CD4-positive, alpha-beta T cell treated with Interleukin-17A for 1 hour (primary cell): ENCODE results near the gene MAP4K1.
"Not testable (repeated sequence)": the region's sequence is repeated elsewhere in the genome, so short reads cannot be mapped to it uniquely, and the experiment has no call there.

Experiments used
- DNase-seq: peaks from one replicate; pipeline ENCODE4 v3.0.0-alpha.2; 2020

The MAP4K1 gene

DNA sequence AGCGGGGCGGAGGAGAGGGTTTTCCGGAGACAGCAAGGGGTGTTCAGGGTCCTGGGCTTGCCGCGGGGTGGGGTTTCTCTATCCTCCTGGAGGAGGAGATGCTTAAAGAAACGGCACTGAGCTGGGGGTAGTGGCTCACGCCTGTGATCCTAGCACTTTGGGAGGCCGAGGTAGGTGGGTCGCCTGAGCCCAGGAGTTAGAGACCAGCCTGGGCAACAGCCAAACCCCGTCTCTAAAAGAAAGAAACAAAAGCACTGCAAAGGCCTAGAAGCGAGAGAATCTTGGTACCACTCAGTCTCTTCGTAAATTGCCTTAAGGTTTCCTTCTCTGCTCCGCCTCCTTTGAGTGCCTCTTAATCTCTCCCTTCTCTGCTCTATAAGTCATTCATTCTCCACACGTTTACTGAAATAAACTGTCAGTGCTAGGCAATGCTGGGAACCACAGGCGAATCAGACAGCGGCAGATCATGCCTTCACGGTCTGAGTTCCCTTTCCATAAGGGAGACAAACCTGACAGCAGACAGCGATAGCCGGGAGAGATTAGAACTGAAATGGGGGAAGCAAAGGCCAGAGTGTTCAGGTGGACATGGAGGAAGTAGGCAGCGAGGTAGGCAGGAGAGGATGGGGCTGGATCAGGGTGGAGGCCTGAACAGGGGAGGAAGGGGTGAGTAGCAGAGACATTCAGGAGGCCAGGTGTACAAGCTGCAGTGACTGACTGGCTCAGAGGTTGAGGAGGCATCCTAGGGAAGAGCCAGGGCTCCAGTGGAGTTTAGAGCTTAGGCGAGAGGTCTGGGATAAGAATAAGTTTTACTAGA, 1.8 kb upstream of the MAP4K1 start:
- no peak for DNase-seq

DNA sequence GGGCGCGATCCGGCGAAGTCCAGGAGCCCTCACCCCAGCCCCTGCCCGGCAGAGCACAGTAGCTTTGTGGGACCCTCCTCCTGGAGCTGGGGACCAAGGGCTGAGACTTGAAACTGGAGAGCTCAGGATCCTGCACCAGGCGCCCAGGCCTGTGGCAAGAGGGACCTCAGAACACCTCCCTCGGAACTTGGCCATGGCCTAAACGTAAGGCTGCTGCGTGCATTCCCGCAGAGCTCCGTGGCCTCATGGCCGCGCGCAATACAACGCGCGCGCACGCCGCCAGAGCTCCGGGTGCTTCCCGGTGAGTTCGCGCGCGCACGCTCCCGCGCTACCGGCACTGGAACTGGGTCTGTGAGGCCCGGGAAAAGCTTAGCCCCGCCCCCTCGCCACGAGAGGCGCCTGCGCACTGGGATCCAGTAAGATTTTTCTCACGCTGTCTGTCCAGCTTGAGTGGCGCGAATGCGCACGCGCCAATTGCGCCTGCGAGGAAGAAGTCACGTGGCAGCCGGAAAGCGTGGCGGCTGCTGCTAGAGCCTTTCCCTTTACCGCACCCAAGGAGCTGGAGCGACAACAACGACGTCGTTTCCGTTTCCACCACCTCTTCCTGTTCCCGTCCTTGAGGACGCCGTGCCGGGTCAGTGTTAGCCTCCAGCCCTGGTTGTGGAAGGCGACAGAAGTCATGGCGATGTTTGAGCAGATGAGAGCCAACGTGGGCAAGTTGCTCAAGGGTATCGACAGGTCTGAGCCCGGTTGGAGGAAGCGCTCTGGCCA, 1.0 kb upstream of the MAP4K1 start, which contains the start of gene EIF3K:
Gene EIF3K, plus strand, starts transcription at position 599 of the 771 bp plus-strand sequence. Its CDS starts 81 bp downstream, at position 680.
- peak; percentile 98 for DNase-seq

GRCh38 chr19:38617283-38617763, 430 bp downstream of the MAP4K1 start:
- DNase-seq, result peak; percentile 12

GRCh38 chr19:38616265-38616664, 1.5 kb downstream of the MAP4K1 start:
- DNase-seq, result peak; percentile 10

DNA sequence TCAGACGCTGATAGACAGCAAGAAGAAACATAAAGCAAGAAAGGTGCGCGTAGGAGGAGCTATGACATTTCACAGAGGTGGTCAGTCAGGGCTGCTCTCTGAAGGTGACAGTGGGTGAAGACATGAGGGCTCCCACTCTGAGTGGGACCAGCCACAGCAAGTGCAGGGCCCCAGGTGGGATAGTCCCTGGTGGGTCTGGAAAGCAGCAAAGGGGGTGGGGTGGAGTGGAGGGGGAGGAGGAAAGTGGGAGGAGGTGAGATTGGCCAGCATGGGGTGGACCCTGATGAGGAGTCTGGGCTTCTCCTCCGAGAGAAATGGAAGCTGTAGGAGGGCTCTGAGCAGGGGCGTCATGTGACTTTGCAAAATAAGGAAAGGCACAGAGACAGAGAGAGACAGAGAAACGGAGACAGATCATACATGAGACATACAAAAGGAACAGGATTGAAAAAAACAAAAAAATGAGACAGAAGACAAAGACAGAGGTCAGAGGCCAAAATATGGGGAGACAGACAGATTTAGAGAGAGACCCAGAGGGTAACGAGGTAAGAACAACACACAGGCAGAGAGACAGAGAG, 2.7 kb downstream of the MAP4K1 start:
- no peak for DNase-seq

DNA sequence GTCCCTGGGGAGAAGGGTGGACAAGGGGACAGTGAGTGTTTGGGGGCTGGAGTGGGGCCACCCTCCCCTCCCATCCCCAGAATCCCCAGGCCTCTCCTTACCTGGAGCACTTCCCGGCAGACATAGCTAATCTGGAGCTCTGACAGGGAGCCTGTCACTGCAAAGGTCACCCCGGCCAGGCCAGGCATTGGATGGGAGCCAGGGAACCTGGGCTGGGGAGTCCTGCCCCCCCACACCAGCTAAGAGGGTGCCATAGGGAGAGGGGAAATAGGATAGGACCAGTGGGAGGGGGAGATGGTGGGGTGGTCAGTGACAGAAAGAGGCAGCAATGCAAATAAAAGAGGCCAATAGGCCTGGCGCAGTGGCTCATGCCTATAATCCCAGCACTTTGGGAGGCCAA, 3.5 kb downstream of the MAP4K1 start:
- DNase-seq, result no peak

GRCh38 chr19:38606131-38606530, 11.6 kb downstream of the MAP4K1 start:
- no peak for DNase-seq

- DNase-seq, result not testable (repeated sequence)
These were observed 14.9 kb downstream of the MAP4K1 start for GRCh38 chr19:38602856-38603255.

DNA sequence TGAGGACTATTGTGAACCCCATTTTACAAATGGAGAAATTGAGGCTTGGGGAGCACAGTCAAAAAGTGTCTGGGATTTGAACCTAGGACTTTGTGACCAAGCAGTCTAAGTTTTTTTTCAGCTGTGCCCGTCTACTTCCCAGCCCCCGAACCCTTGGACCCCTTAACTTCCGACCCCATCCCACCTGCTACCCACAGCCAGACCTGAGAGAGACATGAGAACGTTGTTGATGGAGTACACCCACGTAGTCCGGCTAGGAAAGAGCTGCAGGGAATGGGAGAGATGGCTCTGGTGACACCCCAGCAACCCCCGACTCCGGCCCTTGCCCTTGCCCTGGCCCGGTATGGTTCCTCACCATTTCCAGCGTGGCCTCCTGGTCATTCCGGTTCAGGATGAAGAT, 18.0 kb downstream of the MAP4K1 start:
- no peak for DNase-seq

DNA sequence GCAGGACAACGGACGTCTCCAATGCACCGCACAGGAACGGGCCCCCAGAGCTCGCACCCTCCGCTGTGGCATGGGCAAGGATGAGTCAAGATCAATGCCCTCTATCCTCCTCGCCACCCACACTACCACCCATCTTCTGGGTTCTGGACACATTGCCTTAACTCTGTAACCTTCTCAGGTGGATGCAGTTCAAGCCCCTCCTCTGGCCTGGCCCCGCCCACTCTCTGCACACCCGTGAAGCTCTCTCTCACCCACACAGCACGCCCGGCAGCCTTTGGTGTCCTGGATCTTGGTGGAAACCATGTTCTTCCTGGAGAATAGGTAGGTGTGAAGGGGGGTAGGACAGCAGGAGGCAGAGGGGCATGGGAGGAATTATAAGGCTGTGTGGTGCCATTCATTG, 20.7 kb downstream of the MAP4K1 start:
- DNase-seq, result no peak

DNA sequence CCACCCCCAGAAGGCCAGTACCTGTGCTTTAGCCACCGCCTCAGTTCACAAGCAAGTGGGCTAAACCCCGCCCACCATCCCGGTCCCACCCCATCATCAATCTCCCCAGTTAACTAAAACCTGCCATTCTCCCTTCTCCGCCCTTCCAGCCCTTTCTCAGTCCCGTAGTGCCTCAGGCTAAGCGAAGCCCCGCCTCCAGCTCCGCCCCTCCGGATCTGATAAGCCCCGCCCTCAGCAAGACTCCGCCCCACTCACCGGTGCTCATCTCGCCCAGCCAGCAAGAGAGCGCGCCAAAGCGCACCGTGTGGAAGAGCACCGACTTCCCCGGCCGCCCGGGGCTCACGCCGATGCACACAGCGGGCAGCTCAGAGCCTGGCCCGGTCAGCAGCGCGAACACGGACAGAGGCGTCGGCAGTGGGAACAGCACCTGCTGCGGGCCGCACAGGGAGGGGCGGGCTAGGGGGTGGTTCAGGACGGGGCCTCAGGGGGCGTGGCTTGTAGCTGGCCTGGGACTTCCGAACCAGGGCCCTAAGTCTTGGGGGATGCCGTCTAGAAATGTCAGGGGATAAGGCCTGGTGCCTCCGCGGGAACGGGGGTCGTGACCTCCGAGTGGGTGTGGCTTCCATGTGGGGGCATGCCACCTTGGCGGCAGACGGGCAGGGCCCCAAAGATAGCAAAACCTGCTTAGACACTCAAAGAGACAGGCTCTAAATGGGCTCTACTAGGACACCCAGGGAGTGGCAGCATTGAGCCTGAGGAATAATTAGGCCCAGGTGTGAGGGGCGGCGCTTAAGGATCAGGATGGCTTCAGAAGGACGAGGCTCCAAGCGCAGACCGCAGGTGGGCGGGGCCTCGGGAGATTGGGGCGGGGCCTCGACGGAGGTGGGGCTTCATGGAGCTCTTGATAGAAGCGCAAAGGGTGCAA, 21.4 kb downstream of the MAP4K1 start:
- no peak for DNase-seq

- DNase-seq, result no peak
These were observed 24.8 kb downstream of the MAP4K1 start for GRCh38 chr19:38592940-38593339.

- DNase-seq, result no peak
These were observed 29.7 kb downstream of the MAP4K1 start for GRCh38 chr19:38588041-38588440.

- DNase-seq, result no peak
These were observed 30.2 kb downstream of the MAP4K1 start for GRCh38 chr19:38587562-38587961.

- DNase-seq, result no peak
These were observed 33.8 kb downstream of the MAP4K1 start for GRCh38 chr19:38583985-38584305.

- no peak for DNase-seq
These were observed 34.4 kb downstream of the MAP4K1 start for GRCh38 chr19:38583219-38583984.

- no peak for DNase-seq
These were observed 37.7 kb downstream of the MAP4K1 start for GRCh38 chr19:38580080-38580479.

GRCh38 chr19:38579304-38579703, 38.4 kb downstream of the MAP4K1 start:
- peak; percentile 22 for DNase-seq

- DNase-seq, result no peak
These were observed 39.9 kb downstream of the MAP4K1 start for GRCh38 chr19:38577826-38578225.

DNA sequence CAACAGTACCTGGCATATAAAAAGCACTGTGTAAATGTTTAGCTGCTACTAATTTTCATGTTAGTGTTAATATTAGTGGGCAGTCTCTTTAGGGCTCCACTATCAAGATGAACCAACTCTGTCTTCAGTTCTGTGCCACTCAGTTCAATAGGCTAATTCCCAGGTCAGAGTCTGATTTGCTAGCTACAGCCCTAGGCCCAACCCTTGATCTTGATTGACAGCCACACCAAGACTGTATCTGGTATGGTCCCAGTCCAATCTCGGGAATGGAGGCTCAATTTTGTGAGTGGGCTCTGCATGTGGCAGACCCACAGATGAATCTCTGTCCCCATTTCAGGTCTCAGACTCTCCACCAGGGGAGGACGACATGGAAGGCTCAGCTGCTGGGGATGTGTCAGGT, 46.1 kb downstream of the MAP4K1 start:
- no peak for DNase-seq

DNA sequence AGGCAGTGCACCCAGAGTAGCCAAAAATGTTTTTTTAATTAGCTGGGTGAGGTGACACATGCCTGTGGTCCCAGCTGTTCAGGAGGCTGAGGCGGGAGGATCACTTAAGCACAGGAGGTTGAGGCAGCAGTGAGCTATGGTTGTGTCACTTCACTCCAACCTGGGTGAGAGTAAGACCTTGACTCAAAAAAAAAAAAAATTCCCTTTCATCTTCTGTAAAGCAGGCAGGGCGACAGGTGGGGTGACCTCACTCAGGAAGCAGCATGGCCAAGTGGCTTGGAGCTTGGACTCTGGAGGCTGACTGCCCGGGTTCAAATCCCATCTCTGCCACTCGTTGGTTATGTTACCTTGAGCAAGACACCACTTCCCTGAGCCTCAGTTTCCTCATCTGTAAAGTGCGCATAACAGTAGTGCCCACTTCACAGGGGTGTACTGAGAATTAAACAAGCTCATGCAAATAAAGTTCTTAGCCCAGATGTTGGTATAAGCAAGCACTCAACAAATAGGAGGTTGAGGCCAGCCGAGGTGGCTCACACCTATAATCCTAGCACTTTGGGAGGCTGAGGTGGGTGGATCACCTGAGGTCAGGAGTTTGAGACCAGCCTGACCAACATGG, 48.3 kb downstream of the MAP4K1 start:
- no peak for DNase-seq
